GM10266 (cell line): ENCODE data around the gene RTN4.

Source experiments
- DNase-seq: peaks from one replicate; pipeline ENCODE4 v3.0.0; 2012; ENCODE audit errors: extremely low spot score
- CTCF ChIP-seq: IDR thresholded peaks from 2 replicates; pipeline ENCODE4 v1.5.1; 2012; ENCODE audit warnings: mild to moderate bottlenecking, low read depth; ENCODE audit not compliant: control insufficient read depth, insufficient read depth; ENCODE audit errors: missing control alignments

Gene RTN4

GRCh38 chr2:54968561-54969218 is 81.6 kb downstream of the RTN4 start:
- no peak for DNase-seq
- no peak for TF ChIP-seq CTCF

- TF ChIP-seq CTCF = no peak
- no peak for DNase-seq
Observed at GRCh38 chr2:54967759-54968365, 82.4 kb downstream of the RTN4 start.

GRCh38 chr2:54967269-54967668 is 83.0 kb downstream of the RTN4 start:
- no peak for TF ChIP-seq CTCF
- no peak for DNase-seq

GRCh38 chr2:54966837-54967236 is 83.4 kb downstream of the RTN4 start:
- DNase-seq = no peak
- TF ChIP-seq CTCF = no peak

- no peak for TF ChIP-seq CTCF
- no peak for DNase-seq
Observed at GRCh38 chr2:54966165-54966832, 84.0 kb downstream of the RTN4 start.

- TF ChIP-seq CTCF = no peak
- DNase-seq = no peak
Observed at GRCh38 chr2:54965425-54965824, 84.8 kb downstream of the RTN4 start.

- DNase-seq = no peak
- no peak for TF ChIP-seq CTCF
Observed at GRCh38 chr2:54964816-54965215, 85.4 kb downstream of the RTN4 start.
